Naive B cell (primary cell): ENCODE results near the gene UCN3. TPM values are rescaled to one million over a fixed set of nuclear protein-coding genes. Genes with fewer than 3 reads are reported as not detected.

ENCODE experiments used
- ATAC-seq, 2 donors: fragments of 150-1000 bp; cut with Tn5 transposase; 2 replicates each; pipeline ENCODE4 v1.10.0; 2021; ENCODE audit warnings: low read depth in 2 of 2, mild to moderate bottlenecking in 2 of 2, moderate library complexity in 2 of 2
- DNase-seq: peaks from one replicate; pipeline ENCODE4 v3.0.0; 2022
- H3K27ac Mint-ChIP-seq, 6 donors: one replicate each; pipeline ENCODE4 v1.8.0; 2020 to 2022; ENCODE audit warnings: mild to moderate bottlenecking in 6 of 6, mixed read lengths in 6 of 6, moderate library complexity in 5 of 6, inconsistent platforms in 2 of 6
- H3K27me3 Mint-ChIP-seq, 3 donors: one replicate each; pipeline ENCODE4 v1.8.0; 2021 to 2022; ENCODE audit warnings: mixed read lengths in 3 of 3, mild to moderate bottlenecking in 1 of 3
- H3K36me3 Mint-ChIP-seq, 2 donors: one replicate each; pipeline ENCODE4 v1.8.0; 2020 to 2022; ENCODE audit warnings: mixed read lengths in 2 of 2, inconsistent platforms in 1 of 2, mild to moderate bottlenecking in 1 of 2
- H3K4me1 Mint-ChIP-seq, 3 donors: one replicate each; pipeline ENCODE4 v1.8.0; 2020 to 2022; ENCODE audit warnings: mixed read lengths in 3 of 3, inconsistent platforms in 1 of 3, mild to moderate bottlenecking in 1 of 3, moderate library complexity in 1 of 3
- H3K4me3 Mint-ChIP-seq, 8 donors: one replicate each; pipeline ENCODE4 v1.8.0; 2020 to 2022; ENCODE audit warnings: mild to moderate bottlenecking in 8 of 8, mixed read lengths in 8 of 8, moderate library complexity in 8 of 8, inconsistent platforms in 2 of 8
- H3K9me3 Mint-ChIP-seq, 7 donors: one replicate each; pipeline ENCODE4 v1.8.0; 2020 to 2022; ENCODE audit warnings: mixed read lengths in 7 of 7, mild to moderate bottlenecking in 5 of 7, inconsistent platforms in 2 of 7, moderate library complexity in 1 of 7
- polyA plus RNA-seq, 6 donors: library from polyadenylated mRNA; unstranded; fragments of 300-500 nt; fragmentation: Illumina TruSeq; gene quantifications; one replicate each; pipeline ENCODE4 v1.2.3, GENCODE V29; 2021; ENCODE audit warnings: low read depth in 6 of 6

The UCN3 gene
- polyA plus RNA-seq, 6 donors from 2014 or later, result not detected

DNA sequence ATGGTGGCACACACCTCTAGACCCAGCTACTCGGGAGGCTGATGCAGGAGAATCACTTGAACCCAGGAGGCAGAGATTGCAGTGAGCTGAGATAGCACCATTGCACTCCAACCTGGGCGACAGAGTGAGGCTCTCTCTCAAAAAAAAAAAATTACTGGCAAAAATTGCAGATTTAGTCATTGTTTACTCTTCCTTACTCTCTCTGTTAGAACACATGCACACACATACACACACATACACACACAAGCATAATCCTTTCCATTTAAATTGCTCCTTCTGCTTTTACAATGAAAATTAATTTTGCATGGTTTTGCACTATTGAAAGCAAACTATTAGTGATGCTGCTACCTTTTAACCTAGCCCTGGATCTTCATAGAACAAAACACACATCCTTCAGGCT, 15.4 kb upstream of the UCN3 start:
- Mint-ChIP-seq H3K36me3 (no peaks in the 10 kb centered on the region), H3K27me3 (peaks cover 0 to 2% (median 0%) of the 10 kb centered on the region in 3 donors), H3K4me3 (no peak overlapping the region), H3K9me3 (no peaks in the 10 kb centered on the region), H3K4me1 (no peaks in the 10 kb centered on the region), H3K27ac (no peak overlapping the region)
- ATAC-seq (no peak), DNase-seq (no peak)

DNA sequence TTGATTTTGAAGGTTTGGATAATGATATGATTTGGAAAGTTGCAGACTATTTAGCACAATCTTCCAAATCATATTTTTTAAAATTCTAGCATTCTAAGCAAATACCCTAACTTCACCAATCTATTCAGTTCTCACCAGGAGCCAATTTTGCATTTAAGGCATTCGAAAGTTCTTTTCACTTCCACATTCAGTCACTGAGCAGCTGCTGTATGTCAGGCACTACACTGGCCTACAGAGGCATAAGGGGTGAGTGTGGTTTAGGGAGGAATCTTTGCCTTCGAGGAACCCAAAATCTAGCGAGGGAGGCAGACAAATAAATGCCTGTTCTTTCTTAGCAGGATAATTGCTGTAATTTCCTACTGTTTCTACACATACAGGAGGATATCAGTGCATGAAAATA, 10.7 kb upstream of the UCN3 start:
- no peaks in the 10 kb centered on the region for H3K36me3 Mint-ChIP-seq
- peaks cover 21 to 35% (median 24%) of the 10 kb centered on the region in 3 donors for H3K27me3 Mint-ChIP-seq
- no peaks in the 10 kb centered on the region for H3K9me3 Mint-ChIP-seq
- H3K4me1 Mint-ChIP-seq, result no peaks in the 10 kb centered on the region
- no peak overlapping the region for H3K4me3 Mint-ChIP-seq
- no peak for ATAC-seq
- no peak overlapping the region for H3K27ac Mint-ChIP-seq
- no peak for DNase-seq

DNA sequence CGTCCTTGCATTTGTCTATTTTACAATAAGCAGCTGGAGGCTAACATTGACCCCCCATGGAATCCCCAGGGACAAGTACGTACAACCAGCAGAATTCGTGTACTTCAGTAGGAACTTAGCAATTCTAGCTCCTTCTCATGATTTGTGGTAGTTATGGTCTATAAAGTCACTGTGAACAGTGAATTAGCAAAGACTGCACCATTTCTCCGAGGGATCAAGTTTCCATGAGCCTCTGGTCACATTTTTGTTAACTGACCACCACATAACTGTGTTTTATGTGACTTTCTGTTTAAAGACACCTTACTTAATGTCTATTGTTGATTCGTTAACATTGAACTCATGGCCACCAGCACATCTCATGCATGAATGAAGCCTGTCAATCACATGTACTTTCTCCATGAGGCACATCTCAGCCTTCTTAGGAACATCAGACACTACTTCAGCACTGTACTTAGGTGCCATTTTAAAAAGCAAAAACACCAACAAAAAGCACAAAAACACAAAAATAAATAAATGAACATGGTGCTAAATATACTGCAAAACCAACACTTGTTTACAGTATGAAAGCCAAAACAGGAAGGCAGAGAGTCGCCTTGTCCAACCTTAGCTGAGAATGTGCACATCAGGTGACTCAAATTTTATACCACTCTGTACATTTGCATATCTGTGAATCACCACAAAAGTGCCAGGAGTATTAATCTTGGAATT, 9.0 kb upstream of the UCN3 start:
- H3K4me3 Mint-ChIP-seq, result no peak overlapping the region
- peaks cover 27 to 35% (median 33%) of the 10 kb centered on the region in 3 donors for H3K27me3 Mint-ChIP-seq
- DNase-seq (no peak), ATAC-seq (no peak)
- no peaks in the 10 kb centered on the region for H3K4me1 Mint-ChIP-seq
- no peak overlapping the region for H3K27ac Mint-ChIP-seq
- H3K36me3 Mint-ChIP-seq, result no peaks in the 10 kb centered on the region
- no peaks in the 10 kb centered on the region for H3K9me3 Mint-ChIP-seq

DNA sequence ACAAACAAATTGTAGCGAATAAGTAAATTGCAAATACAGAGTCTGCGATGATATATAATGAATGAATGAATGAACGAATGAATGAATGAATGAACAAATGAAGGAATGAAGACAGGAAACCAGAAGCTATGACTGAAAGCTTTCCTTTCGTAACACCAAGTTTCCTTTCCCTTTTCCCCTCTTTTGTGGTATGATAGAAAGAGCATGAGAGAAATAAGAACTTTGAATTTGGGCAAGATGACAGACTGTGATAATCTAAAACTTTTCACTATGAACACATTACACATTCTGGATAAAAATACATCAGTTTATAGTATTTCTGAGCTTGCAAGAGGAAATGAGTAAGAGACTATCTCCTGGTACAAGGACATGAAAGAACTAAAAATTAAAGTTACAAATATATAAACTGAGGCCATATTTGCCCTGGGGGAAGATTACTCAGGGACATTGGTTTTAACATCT, 8.4 kb upstream of the UCN3 start:
- H3K9me3 Mint-ChIP-seq, result no peaks in the 10 kb centered on the region
- DNase-seq (no peak), ATAC-seq (no peak)
- H3K27ac Mint-ChIP-seq, result no peak overlapping the region
- H3K4me1 Mint-ChIP-seq, result no peaks in the 10 kb centered on the region
- H3K36me3 Mint-ChIP-seq, result no peaks in the 10 kb centered on the region
- no peak overlapping the region for H3K4me3 Mint-ChIP-seq
- H3K27me3 Mint-ChIP-seq, result peaks cover 29 to 38% (median 35%) of the 10 kb centered on the region in 3 donors

DNA sequence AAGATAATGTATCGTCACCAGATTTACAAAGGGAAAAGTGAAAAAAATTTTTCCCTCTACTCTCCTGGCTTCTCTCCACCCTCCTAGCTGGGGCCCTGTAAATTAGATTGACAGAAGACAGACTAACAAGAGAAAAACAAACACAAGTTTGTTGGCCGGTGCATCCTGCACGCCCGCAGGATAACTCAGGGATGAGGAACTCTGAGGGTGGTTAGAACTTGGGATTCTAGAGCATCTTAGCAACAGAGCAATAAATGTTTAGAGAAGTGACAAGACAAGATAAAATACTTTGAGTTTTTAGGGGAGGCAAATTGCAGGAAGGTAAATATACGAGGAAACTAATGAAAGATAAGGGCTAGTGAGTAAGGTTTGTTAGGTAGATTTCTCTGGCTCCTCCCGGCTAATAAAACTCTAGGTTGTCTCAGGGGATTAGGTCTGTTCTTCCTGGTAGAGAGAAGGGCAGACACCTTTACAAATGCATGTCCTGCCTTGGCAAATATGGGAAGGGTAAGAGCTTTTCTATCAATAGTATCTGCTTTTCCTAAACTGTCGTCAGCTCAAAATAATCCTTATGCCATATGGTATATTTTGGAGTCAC, 4.3 kb upstream of the UCN3 start:
- peaks cover 32 to 45% (median 40%) of the 10 kb centered on the region in 3 donors for H3K27me3 Mint-ChIP-seq
- DNase-seq (no peak), ATAC-seq (no peak)
- H3K27ac Mint-ChIP-seq, result peak overlapping the region in 1 of 6 donors; percentile 30
- no peak overlapping the region for H3K4me3 Mint-ChIP-seq
- no peaks in the 10 kb centered on the region for H3K9me3 Mint-ChIP-seq
- no peaks in the 10 kb centered on the region for H3K36me3 Mint-ChIP-seq
- H3K4me1 Mint-ChIP-seq, result no peaks in the 10 kb centered on the region

DNA sequence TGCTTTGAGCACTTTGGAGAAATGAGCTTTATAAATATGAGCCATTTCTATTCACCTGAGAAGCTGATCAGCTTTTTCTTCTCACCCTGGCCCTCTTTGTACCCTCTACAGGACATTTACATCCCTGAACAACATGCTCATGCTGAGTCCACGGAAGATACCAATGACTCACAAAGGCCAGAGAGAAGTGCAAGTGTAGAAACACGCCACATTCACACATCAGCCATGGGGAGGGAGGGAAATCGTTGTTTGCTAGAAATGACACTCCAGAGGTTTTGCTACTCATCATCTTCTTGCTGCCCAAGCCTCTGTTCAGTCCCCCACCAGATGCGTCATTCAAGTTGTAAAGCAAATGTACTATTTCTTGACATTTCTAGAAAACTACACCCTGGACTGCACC, 2.8 kb upstream of the UCN3 start:
- DNase-seq (no peak), ATAC-seq (no peak)
- Mint-ChIP-seq H3K36me3 (no peaks in the 10 kb centered on the region), H3K9me3 (no peaks in the 10 kb centered on the region), H3K4me1 (no peaks in the 10 kb centered on the region), H3K27me3 (peaks cover 35 to 48% (median 38%) of the 10 kb centered on the region in 3 donors), H3K4me3 (no peak overlapping the region), H3K27ac (no peak overlapping the region)

DNA sequence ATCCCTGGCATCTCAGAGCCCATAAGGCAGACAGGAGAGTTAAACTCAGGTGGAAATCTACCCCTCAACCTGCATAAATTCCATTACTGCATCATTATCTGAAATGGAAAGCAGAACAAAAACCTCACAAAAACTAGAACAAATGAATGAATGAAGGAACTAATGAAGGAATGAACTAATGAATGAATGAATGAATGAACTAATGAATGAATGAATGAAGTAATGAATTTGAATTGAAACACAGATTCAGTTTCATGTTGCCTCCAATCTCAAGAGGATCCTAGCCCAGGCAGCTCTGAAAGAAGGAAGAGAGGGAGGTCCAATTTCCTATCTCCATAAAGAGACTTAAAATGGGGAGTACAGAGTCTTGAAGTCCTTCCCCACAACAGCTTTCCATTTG, 1.9 kb upstream of the UCN3 start:
- no peak overlapping the region for H3K4me3 Mint-ChIP-seq
- peaks cover 28 to 44% (median 30%) of the 10 kb centered on the region in 3 donors for H3K27me3 Mint-ChIP-seq
- H3K36me3 Mint-ChIP-seq, result no peaks in the 10 kb centered on the region

DNA sequence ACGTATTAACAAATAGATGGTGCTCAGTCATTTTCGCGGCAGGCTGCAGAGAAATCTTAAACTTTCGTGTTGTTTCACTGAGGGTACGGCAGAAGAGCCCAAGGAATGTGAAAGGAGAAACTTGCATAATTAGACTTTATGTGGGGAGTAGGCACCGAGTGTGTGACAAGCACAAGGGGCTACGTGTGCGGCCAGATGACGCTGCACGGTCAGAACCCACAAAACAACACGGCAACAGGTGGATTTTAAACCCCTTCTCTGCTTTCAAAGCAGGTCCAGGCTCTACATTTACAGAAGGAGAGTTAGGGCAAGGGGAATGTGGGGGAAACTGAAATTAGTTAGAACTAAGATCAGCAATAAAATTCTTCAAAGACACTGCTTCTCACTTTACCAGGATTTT, 392 bp upstream of the UCN3 start:
- ATAC-seq (no peak), DNase-seq (no peak)
- peaks cover 18 to 35% (median 19%) of the 10 kb centered on the region in 3 donors for H3K27me3 Mint-ChIP-seq
- no peak overlapping the region for H3K4me3 Mint-ChIP-seq
- no peaks in the 10 kb centered on the region for H3K4me1 Mint-ChIP-seq
- H3K9me3 Mint-ChIP-seq, result no peaks in the 10 kb centered on the region
- H3K36me3 Mint-ChIP-seq, result no peaks in the 10 kb centered on the region
- no peak overlapping the region for H3K27ac Mint-ChIP-seq

More for the DNA sequence above, 1.9 kb upstream of the UCN3 start:
- ATAC-seq (no peak), DNase-seq (no peak)
- Mint-ChIP-seq H3K4me1 (no peaks in the 10 kb centered on the region), H3K9me3 (no peaks in the 10 kb centered on the region), H3K27ac (no peak overlapping the region)

DNA sequence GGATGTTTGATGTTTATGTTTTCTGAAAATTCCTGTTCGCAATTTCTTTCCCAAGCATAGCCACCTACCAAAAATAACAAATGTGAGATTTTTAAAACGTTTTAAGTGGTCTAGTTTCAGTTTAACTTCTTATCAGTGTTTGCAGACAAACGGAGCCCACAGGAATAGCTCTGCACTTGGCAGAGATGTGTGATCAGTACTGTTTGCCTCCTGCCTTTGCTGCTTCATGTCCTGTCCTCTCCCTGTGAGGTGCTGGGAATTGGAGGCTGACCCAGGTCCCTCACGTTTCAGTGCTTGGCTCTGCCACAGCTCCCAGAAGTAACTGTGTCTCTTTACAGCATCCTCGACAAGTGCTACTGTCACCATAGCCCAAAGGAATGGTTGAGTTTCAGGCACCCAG, 1.2 kb downstream of the UCN3 start:
- H3K4me3 Mint-ChIP-seq, result no peak overlapping the region

DNA sequence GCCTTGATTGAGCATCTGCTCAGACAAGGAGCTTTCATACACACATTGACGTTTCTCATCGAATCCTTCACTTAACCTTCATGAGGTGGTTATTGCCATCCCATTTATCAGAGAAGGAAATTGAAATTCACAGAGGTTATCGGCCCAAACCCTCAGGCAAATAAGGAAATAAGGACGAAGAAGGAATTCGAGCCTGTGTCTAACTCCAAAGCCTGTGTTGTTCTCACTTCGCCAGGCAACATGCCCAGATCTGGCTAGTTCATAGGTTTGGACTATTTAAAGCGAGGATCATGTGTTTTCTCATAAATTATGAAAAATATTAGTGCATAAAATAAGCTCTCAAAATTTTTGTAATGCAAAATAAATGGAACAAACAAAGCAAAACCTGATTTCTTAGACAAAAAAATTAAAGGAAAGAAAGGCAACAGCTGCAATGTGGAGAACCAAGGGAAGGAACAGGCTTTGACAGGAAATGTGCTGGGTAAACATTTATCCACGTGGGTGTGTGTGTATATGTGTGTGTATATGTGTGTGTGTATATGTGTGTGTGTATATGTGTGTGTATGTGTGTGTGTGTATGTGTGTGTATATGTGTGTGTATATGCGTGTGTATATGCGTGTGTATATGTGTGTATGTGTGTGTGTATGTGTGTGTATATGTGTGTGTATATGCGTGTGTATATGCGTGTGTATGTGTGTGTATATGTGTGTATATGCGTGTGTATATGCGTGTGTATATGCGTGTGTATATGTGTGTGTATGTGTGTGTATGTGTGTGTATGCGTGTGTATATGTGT, 4.8 kb downstream of the UCN3 start:
- H3K27me3 Mint-ChIP-seq, result peaks cover 0 to 18% (median 16%) of the 10 kb centered on the region in 3 donors
- peaks cover 0 to 6% (median 4%) of the 10 kb centered on the region in 3 donors for H3K4me1 Mint-ChIP-seq
- H3K9me3 Mint-ChIP-seq, result peaks cover 0 to 8% (median 3%) of the 10 kb centered on the region in 7 donors
- H3K36me3 Mint-ChIP-seq, result no peaks in the 10 kb centered on the region
- H3K4me3 Mint-ChIP-seq, result no peak overlapping the region
- H3K27ac Mint-ChIP-seq, result peak overlapping the region in 1 of 6 donors; percentile 91
- ATAC-seq (no peak), DNase-seq (no peak)

More for the DNA sequence above, 1.2 kb downstream of the UCN3 start:
- peaks cover 13 to 25% (median 18%) of the 10 kb centered on the region in 3 donors for H3K27me3 Mint-ChIP-seq
- DNase-seq, result no peak
- no peaks in the 10 kb centered on the region for H3K36me3 Mint-ChIP-seq
- H3K9me3 Mint-ChIP-seq, result peaks cover 0 to 4% (median 2%) of the 10 kb centered on the region in 7 donors
- no peak for ATAC-seq
- peaks cover 0 to 4% (median 3%) of the 10 kb centered on the region in 3 donors for H3K4me1 Mint-ChIP-seq
- H3K27ac Mint-ChIP-seq, result no peak overlapping the region

DNA sequence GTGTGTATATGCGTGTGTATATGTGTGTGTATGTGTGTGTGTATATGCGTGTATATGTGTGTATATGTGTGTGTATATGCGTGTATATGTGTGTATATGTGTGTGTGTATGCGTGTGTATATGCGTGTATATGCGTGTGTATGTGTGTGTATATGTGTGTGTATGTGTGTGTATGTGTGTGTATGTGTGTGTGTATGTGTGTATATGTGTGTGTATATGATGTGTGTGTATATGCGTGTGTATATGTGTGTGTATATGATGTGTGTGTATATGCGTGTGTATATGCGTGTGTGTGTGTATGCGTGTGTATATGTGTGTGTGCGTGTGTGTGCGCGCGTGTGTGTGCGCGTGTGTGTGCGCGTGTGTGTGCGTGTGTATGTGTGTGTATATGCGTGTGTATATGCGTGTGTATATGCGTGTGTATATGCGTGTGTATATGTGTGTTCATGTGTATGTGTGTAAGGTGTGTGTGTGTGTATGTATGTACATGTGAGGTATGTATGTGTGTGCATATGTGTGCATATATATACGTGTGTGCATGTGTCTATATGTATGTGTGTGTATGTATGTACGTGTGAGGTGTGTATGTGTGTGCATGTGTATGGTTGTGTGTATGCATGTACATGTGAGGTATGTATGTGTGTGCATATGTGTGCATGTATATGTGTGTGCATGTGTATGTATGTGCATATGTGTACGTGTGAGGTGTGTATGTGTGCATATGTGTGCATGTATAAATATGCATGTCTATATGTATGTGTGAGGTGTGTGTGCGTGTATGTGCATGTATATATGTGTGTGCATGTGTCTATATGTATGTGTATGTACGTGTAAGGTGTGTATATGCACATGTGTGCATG, 6.0 kb downstream of the UCN3 start:
- H3K4me3 Mint-ChIP-seq, result no peak overlapping the region
- peaks cover 0 to 6% (median 4%) of the 10 kb centered on the region in 3 donors for H3K4me1 Mint-ChIP-seq
- ATAC-seq (no peak), DNase-seq (no peak)
- peak overlapping the region in 1 of 6 donors; percentile 79 for H3K27ac Mint-ChIP-seq
- H3K9me3 Mint-ChIP-seq, result peaks cover 0 to 8% (median 3%) of the 10 kb centered on the region in 7 donors
- H3K27me3 Mint-ChIP-seq, result peaks cover 5 to 26% (median 26%) of the 10 kb centered on the region in 3 donors
- no peaks in the 10 kb centered on the region for H3K36me3 Mint-ChIP-seq

DNA sequence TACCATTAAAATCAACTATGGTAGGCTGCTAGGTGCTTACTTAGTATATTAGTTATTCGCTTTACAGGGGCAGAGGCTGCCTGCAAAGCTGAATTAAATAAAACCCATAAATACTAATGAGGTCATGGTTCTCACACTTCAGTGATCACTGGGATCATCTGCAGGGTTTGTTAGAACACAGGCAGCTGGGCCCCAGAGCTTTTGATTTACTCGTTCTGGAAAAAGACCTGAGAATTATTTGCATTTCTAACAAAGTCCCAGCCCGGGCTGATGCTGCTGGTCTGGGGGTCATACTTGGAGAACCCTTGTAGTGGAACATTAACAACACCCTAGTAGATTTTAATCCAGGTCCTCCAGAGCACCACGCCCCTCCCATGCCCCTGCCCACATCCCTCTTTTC, 8.5 kb downstream of the UCN3 start:
- no peak overlapping the region for H3K4me3 Mint-ChIP-seq
- no peak overlapping the region for H3K27ac Mint-ChIP-seq
- DNase-seq (no peak), ATAC-seq (no peak)
- H3K27me3 Mint-ChIP-seq, result peaks cover 5 to 19% (median 19%) of the 10 kb centered on the region in 3 donors
- peaks cover 0 to 8% (median 3%) of the 10 kb centered on the region in 7 donors for H3K9me3 Mint-ChIP-seq
- peaks cover 0 to 6% (median 4%) of the 10 kb centered on the region in 3 donors for H3K4me1 Mint-ChIP-seq
- H3K36me3 Mint-ChIP-seq, result no peaks in the 10 kb centered on the region
